ACHN (cell line): ENCODE measurements around the gene AUNIP.

Source experiments
- DNase-seq: peaks from one replicate; pipeline ENCODE4 v3.0.0-alpha.2; 2015
- in situ Hi-C: cut with HindIII; loops from 2 replicates; pipeline ENCODE4 v1.10.0; 2017; ENCODE audit warnings: low sequenced_read_pairs, low pct_ligation_motif_present, low pct_unique_long_range_greater_than_20kb

The AUNIP gene

GRCh38 chr1:25804244-25804963, 54.9 kb downstream of the AUNIP start:
- in situ Hi-C loops = no loop called here
- DNase-seq = peak; percentile 22

GRCh38 chr1:25803368-25803767, 55.9 kb downstream of the AUNIP start:
- no peak for DNase-seq
- in situ Hi-C loops = no loop called here

- in situ Hi-C loops = no loop called here
- no peak for DNase-seq
Observed at GRCh38 chr1:25802915-25803314, 56.3 kb downstream of the AUNIP start.

GRCh38 chr1:25800703-25801377, 58.4 kb downstream of the AUNIP start:
- in situ Hi-C loops = no loop called here
- no peak for DNase-seq

- peak; percentile 35 for DNase-seq
- in situ Hi-C loops = no loop called here
Observed at GRCh38 chr1:25799935-25800702, 59.1 kb downstream of the AUNIP start, which contains the start of gene SELENON. SELENON (plus strand) TSS chr1:25800193; CDS start chr1:25800231, 38 bp downstream.

GRCh38 chr1:25799352-25799934, 59.8 kb downstream of the AUNIP start:
- DNase-seq = no peak
- in situ Hi-C loops = no loop called here

GRCh38 chr1:25798666-25799351, 60.4 kb downstream of the AUNIP start:
- in situ Hi-C loops = no loop called here
- DNase-seq = no peak

GRCh38 chr1:25797939-25798338, 61.3 kb downstream of the AUNIP start:
- in situ Hi-C loops = no loop called here
- peak; percentile 49 for DNase-seq

GRCh38 chr1:25796811-25797458, 62.3 kb downstream of the AUNIP start:
- peak; percentile 64 for DNase-seq
- in situ Hi-C loops = no loop called here

- no peak for DNase-seq
Observed at GRCh38 chr1:25795946-25796810, 63.1 kb downstream of the AUNIP start.

GRCh38 chr1:25795211-25795610, 64.0 kb downstream of the AUNIP start:
- in situ Hi-C loops = no loop called here
- DNase-seq = no peak

More at GRCh38 chr1:25795946-25796810, 63.1 kb downstream of the AUNIP start:
- in situ Hi-C loops = no loop called here

- no peak for DNase-seq
- in situ Hi-C loops = no loop called here
Observed at GRCh38 chr1:25794325-25794724, 64.9 kb downstream of the AUNIP start.

- no peak for DNase-seq
- in situ Hi-C loops = no loop called here
Observed at GRCh38 chr1:25793585-25794170, 65.6 kb downstream of the AUNIP start.

GRCh38 chr1:25792115-25792514, 67.1 kb downstream of the AUNIP start:
- in situ Hi-C loops = no loop called here
- DNase-seq = no peak

GRCh38 chr1:25790472-25790871, 68.8 kb downstream of the AUNIP start:
- no peak for DNase-seq
- in situ Hi-C loops = no loop called here

- in situ Hi-C loops = no loop called here
- no peak for DNase-seq
Observed at GRCh38 chr1:25787760-25788166, 71.5 kb downstream of the AUNIP start.
